Right lung (tissue), 5 donors: ENCODE measurements around the gene SLC16A10. TPM values are rescaled to one million over a fixed set of nuclear protein-coding genes. Genes with fewer than 3 reads are reported as not detected.
"Not testable (repeated sequence)": the region's sequence is repeated elsewhere in the genome, so short reads cannot be mapped to it uniquely, and the experiment has no call there.

Experiments used
- DNase-seq, 2 donors: peaks; one replicate each; pipeline ENCODE4 v3.0.0-alpha.2; 2013
- polyA plus RNA-seq, 5 donors: library from polyadenylated mRNA; unstranded; fragments of 120-200 nt; gene quantifications; one replicate each; pipeline versions ENCODE4 v1.2.1 to v1.2.3, GENCODE V29; 2013; ENCODE audit warnings: inconsistent platforms in 1 of 5, low replicate concordance in 1 of 5; ENCODE audit not compliant: insufficient read length in 5 of 5, insufficient read depth in 1 of 5

The SLC16A10 gene
- polyA plus RNA-seq, 5 donors, result 4.3 to 7.4 (median 6.3) TPM

DNA sequence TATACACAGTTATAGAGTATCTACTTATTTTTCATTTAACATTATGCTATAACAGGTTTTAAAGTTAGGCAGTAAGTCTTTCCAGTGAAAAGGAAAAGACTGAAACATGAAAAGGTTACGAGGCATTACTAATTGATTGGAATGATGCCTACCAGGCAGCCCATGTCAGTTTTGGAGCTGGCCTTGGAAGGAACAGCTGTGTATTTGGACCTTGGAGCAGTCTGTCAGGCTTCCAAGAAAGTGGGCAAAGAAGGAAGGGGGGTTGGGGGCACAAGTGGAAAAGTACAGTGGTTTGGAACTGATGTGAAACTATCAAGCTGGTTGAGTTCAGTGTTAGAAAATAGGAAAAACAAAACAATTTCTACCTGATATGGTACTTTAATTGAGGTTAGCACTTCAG lies 41.7 kb downstream of the SLC16A10 start:
- peak in 1 of 2 donors; percentile 26 for DNase-seq

DNA sequence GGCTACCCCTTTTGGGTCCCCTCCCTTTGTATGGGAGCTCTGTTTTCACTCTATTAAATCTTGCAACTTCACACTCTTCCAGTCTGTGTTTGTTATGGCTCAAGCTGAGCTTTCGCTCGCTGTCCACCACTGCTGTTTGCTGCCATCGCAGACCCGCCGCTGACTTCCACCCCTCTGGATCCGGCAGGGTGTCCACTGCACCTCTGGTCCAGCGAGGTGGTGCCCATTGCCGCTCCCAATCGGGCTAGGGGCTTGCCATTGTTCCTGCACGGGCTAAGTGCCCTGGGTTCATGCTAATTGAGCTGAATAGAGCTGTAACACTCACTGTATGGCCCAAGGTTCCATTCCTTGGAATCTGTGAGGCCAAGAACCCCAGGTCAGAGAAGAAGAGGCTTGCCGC lies 43.7 kb downstream of the SLC16A10 start:
- DNase-seq, result not testable (repeated sequence)

DNA sequence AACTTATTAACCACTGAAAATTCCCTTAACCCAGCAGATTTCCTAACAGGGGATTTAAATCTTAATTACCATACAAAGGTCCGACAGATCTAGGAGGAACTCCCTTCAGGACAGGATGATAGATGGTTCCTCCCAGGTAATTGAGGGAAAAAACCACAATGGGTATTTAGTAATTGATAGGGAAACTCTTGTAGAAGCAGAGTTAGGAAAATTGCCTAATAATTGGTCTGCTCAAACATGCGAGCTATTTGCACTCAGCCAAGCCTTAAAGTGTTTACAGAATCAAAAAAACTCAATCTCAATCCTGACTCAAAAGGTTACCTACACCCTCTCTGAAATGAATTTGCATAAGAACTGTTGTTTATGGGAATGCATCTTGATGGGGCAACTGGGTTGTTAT lies 45.4 kb downstream of the SLC16A10 start:
- not testable (repeated sequence) for DNase-seq

DNA sequence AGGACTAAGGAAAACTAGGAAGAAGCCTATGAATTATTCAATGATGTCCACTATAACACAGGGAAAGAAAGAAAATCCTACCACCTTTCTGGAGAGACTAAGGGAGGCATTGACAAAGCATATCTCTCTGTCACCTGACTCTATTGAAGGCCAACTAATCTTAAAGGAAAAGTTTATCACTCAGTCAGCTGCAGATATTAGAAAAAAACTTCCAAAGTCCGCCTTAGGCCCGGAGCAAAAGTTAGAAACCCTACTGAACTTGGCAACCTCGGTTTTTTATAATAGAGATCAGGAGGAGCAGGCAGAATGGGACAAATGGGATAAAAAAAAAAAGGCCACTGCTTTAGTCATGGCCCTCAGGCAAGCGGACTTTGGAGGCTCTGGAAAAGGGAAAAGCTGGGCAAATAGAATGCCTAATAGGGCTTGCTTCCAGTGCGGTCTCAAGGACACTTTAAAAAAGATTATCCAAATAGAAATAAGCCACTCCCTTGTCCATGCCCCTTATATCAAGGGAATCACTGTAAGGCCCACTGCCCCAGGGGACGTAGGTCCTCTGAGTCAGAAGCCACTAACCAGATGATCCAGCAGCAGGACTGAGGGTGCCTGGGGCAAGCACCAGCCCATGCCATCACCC lies 47.0 kb downstream of the SLC16A10 start:
- not testable (repeated sequence) for DNase-seq

DNA sequence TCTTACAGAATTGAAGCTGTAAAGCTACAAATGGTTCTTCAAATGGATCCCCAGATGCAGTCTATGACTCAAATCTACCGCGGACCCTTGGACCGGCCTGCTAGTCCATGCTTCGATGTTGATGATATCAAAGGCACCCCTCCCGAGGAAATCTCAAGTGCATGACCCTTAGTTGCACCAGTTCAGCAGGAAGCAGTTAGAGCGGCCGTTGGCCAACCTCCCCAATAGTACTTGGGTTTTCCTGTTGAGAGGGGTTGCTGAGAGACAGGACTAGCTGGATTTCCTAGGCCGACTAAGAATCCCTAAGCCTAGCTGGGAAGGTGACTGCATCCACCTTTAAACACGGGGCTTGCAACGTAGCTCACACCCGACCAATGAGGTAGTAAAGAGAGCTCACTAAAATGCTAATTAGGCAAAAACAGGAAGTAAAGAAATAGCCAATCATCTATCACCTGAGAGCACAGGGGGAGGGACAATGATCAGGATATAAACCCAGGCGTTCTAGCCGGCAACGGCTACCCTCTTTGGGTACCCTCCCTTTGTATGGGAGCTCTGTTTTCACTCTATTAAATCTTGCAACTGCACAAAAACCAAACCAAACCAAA lies 50.3 kb downstream of the SLC16A10 start:
- not testable (repeated sequence) for DNase-seq

DNA sequence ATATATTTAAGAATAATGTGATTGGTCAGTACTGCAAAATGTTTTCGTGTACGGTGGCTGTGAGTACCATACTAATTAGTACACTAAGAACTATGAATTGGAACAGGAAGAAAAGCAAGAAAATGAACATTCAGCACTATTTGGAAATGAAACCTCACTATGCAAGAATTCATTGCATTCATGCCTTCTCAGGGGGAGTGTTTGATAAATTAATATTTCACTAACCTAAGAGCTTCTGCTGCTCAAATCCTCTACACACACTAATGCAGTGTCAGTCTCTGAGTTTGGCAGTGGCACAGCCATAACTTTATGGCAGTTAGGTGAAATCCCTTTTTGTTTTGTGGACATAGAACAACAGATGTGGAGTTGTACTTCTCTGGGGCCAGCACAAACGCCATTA lies 60.1 kb downstream of the SLC16A10 start:
- no peak for DNase-seq

DNA sequence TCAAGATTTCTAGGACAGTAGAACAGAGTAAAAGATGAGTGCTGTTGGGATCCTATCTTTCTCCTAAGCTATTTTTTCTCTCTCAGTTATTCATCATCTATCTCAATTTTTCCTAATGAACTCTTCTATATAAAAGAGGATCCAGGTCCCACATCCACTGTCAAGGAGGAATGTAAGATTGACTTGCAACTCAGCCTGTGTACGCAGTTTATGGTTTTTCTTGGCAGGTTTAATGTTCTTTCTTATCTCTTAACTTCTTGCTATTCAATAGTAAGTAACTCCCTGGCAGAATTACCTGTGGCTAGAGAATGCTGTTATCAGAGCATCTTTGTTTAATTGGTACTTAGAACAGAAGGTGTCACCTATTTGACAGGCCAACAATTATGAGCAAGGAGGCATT lies 60.8 kb downstream of the SLC16A10 start:
- no peak for DNase-seq

DNA sequence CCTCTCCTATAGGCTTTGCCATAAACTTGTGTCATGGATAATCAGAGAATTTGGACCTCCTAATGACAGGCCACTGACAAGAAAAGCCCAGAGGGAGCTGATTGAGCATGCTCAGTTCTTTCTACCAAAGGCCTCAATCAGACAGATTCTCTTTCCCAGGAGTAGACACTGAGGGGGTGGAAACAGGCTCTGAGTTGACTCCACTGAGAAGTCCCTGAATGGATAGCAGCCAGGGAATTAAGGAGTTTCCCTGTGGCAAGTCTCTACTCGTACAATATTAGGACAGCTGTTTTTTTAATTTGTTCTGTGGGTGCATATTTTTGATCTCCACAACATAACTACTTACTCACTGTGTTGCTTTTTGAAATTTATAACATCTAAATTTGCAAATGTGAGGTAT lies 63.3 kb downstream of the SLC16A10 start:
- DNase-seq, result no peak

DNA sequence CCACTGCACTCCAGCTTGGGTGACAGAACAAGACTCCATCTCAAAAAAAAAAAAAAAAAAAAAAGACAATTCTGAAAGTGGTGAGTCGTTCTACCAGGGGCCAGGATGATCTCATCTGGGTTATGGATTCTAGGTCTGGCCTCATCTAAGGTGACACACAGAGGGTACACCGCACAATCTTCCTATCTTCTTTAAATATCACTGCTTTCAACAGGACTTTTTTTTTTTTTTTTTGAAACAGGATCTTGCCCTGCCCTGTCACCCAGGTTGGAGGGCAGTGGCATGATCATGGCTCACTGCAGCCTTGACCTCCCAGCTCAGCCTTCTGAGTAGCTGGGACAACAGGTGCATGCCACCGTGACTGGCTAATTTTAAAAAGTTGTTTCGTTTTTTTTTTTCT lies 67.7 kb downstream of the SLC16A10 start:
- DNase-seq, result no peak

DNA sequence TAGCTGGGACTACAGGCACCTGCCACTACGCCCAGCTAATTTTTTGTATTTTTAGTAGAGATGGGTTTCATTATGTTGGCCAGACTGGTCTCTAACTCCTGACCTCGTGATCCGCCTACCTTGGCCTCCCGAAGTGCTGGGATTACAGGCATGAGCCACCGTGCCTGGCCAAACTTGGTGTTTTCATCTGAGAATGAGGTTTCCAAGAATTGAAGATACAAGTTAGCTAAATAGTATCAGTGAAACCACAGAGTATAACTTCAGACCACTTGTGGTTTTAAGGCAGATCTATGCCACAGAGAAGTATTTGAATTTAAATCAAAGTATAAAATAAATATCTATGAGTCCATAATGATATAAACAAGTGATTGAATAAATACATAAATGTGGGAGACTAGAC lies 70.1 kb downstream of the SLC16A10 start:
- DNase-seq, result no peak

DNA sequence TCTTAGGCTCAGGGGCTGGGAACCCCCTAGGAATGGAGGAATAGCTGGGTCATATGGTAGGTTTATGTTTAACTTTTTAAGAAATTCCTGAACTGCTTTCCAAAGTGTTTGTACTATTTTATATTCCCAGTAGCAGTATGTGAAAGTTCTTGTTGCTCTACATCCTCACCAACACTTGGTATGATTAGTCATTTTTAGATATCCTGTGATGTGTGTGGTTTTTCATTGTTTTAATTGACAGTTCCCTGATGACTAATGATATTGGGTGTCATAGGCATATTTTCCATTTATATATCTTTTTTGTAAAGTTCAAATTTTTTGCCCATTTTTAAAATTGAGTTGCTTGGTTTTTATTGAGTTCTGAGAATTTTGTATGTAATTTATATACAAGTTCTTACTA lies 72.3 kb downstream of the SLC16A10 start:
- no peak for DNase-seq

DNA sequence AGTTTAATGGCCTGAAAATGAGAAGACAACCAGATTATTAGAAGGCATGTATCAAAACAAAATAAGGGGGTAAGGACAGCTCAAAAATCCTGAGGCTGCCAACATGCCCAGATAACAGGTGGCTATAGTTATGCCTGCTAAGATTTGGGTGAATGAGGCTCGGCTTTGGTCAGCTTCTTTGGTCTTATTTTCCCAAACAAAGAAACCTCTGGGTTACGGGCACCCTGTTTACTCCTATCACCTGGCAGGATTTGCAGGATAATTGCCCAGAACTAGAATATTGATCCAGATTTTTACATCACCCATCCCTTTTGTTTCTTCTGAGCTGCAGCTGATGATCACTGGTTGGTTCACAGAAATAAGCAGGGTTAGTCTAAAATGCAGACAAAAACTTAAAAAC lies 74.3 kb downstream of the SLC16A10 start:
- no peak for DNase-seq

DNA sequence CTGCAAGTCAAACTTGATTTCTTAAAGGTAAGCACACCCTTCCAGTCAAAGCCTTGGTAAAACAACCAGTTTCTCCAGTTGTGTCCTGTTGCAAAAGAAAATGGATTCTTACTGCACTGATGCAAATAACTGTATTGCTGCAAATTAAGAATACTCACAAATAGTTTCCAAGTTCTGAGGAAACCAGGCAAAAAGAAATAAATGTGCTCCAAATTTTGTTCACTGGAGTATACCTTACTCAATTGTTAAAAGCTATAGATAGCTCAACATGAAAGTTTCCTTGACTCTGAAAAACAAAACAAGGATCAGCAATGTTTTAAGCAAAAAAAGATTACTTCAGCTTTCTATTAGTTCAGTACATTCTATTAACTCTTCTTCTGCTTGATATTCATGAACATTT lies 75.2 kb downstream of the SLC16A10 start:
- no peak for DNase-seq

DNA sequence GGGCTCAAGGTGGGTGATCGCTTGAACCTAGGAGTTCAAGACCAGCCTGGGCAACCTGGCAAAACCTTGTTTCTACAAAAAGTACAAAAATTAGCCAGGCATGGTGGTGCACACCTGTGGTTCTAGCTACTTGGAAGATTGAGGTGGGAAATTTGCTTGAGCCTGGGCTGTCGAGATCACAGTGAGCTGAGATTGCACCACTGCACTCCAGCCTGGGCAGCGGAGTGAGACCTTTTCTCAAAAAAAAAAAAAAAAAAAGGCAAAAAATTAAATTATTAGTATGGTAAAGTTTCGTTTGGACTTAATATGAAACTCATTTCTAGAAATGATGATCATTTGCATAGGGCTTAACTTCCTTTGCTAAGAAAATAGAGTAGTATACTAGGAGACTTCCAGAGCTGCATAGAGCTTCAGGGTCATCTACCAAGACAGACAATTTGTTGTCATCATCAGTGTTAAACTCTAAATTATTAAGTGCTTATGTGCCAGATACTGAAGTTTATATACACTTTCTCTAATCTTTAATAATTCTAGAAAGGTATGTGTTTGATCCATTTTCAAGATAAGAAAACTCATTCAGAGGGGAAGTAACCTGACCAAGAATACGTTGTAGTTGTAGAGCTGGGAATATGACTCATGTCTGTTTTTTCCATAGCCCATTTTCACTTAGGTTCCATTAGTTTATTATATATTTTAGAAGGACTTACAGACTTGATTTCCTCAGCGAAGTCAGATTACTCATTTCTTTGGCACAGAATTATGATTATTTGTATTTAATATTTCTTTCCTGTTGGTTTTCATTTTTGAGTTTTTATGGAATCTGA lies 84.5 kb downstream of the SLC16A10 start:
- no peak for DNase-seq

DNA sequence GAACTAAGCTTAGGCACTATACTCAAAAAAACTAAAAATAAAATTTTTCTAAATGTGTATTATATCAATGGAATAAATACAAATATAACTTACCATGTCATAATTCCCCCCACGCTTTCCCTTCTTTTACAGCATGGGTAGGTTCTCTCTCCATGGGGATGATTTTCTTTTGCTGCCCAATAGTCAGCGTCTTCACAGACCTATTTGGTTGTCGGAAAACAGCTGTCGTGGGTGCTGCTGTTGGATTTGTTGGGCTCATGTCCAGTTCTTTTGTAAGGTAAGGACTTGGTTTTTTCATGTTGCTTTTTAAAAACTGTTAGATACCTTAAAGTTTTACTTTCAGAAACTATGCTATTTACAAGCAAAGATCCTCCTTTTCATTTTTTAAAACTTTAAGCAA lies 85.3 kb downstream of the SLC16A10 start:
- DNase-seq, result no peak

DNA sequence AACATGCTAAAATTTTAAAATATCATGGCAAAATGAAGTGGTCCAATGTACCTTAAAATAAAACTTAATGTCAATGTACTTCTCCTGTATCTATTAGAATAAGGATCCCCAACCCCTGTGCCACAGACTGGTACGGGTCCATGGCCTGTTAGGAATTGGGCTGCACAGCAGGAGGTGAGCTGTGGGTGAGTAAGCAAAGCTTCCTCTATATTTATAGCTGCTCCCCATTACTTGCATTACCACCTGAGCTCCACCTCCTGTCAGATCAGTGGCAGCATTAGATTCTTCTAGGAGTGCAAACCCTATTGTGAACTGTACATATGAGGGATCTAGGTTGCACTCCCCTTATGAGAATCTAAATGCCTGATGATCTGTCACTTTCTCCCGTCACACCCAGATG lies 86.0 kb downstream of the SLC16A10 start:
- DNase-seq, result no peak

DNA sequence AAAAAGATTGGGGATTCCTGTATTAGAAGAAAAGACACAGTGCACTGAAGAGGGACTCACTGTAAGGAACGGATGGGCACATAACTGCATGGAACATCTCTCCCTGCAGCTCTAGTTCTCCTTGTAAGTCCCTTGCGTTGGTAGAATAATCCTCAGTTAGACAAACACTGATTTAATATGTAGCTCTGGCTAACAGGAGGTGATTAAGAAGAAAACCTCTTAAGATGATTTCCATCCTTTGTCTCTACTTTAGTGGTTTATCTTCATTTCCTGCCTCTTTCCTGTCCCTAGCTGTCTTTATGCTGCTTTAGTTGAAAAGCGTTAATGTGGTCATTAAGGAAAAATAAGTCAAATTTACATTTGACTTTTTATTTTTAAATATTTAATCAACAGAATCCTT lies 86.6 kb downstream of the SLC16A10 start:
- no peak for DNase-seq

DNA sequence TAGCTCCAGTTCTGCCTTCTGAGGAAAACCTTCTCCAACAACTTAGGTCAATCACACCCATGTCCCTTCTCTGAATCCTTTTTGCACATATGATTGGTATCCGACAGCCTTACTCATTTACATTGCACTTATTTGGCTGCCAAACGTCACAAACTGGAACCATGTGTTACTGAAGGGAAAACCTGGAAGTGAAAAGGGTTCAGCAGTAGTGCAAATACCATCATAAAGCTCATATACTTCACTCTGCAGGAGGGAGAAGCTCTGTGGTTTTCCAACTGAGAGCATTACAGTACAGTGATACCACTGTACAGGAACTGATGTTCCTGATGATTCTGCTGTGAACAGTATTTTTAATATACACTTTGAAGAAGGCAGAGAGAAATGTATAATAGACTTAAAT lies 87.8 kb downstream of the SLC16A10 start:
- no peak for DNase-seq

DNA sequence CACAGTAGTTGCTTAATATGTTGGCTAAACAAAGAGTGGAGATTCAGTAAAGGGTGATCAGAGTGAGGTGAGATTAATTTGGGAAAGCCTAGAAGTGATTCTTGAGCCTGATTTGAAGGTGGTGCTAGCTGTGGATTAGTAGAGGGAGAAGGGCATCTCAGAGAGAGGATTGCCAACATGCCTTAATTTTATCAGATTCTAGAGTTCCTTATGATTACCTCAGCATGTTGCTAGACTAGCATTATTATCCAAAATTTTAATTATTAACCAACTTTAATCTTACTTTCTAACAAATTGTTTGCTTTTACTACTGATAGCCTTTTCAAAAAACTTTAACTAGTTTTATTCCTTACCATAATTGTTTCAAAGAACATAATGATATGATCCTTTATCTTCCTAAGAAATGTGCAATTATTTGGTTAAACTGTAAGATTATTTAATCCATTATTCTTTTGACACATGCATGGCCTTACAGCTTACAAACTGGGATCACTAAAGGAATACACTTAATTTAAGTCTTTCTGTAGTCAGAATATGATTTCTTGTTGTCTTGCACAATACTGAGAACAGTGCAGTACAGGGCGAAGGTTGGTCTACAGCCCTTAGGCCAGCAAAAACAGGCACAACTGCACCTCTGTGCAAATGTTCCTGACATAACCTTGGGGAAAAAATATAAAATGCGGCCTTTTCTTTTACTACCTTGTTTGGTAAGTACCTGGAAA lies 88.9 kb downstream of the SLC16A10 start:
- no peak for DNase-seq

DNA sequence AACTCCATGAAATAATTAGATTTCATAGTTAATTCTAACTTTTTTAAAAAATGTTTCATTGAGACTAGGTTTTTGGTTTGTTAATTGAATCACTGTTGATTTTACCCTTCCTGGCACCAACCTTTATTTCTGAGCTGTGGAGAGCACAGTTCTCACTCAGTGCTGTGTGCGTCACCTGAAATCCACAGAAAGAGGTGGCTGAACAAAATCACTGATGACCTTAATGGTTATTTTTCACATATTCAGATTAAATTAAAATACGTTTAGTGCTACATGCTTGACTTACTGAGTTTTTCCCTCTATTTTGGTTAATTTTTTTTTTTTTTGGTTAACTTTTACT lies 89.4 kb downstream of the SLC16A10 start:
- DNase-seq, result no peak

DNA sequence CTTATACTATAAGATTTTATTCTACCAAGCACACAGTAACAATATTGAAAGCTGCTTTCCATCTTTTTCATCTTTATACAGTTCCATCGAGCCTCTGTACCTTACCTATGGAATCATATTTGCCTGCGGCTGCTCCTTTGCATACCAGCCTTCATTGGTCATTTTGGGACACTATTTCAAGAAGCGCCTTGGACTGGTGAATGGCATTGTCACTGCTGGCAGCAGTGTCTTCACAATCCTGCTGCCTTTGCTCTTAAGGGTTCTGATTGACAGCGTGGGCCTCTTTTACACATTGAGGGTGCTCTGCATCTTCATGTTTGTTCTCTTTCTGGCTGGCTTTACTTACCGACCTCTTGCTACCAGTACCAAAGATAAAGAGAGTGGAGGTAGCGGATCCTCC lies 89.8 kb downstream of the SLC16A10 start:
- DNase-seq, result no peak

DNA sequence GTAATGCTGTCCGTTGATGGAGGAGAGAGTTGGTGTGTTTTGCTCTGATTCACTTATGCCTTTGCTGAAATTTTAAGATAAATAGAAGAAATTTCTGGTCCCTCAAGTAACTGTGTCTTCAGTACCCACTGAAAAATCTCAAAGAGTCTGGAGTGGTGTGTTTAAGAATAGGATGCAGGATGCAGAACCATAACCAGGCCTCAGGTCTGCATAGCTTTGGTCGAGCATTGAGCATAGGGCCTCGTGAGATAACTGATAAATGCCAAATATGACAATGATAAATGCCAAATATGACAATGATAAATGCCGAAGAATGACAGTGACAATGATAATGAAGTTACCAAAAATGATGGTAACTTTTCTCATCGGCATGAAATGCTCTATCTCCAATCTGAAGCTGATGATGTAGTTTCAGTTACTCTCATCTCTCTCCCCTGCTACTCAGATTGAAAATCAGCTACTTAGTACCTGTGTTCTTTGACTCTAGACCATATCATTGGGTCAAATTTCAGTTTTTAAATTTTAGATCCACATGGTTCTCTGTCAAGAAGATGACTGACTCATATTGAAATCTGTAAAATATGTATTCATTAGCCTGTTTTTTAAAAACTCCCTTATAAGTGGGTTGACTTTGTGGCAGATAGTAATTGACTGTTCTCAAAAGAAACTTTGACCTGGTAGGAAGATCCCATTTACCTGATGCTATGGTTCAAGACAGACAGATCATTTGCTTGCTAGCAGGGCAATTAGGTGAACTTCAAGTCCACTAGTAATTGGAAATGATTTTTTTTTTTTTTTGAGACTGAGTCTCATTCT lies 96.6 kb downstream of the SLC16A10 start:
- no peak for DNase-seq
